Activated naive CD8-positive, alpha-beta T cell treated with anti-CD3 and anti-CD28 coated beads for 36 hours (primary cell): ENCODE data around the gene UBE2E2. TPM values are rescaled to one million over a fixed set of nuclear protein-coding genes. Genes with fewer than 3 reads are reported as not detected.
"Not testable (repeated sequence)": the region's sequence is repeated elsewhere in the genome, so short reads cannot be mapped to it uniquely, and the experiment has no call there.

Experiments used
- DNase-seq: peaks from one replicate; pipeline ENCODE4 v3.0.0; 2021
- H3K27ac Mint-ChIP-seq: one replicate; pipeline ENCODE4 v1.8.0; 2022; ENCODE audit warnings: mild to moderate bottlenecking, moderate library complexity, mixed read lengths
- H3K27me3 Mint-ChIP-seq: one replicate; pipeline ENCODE4 v1.8.0; 2022; ENCODE audit warnings: mild to moderate bottlenecking, mixed read lengths
- H3K36me3 Mint-ChIP-seq: one replicate; pipeline ENCODE4 v1.8.0; 2021; ENCODE audit warnings: mild to moderate bottlenecking, mixed read lengths
- H3K4me1 Mint-ChIP-seq: one replicate; pipeline ENCODE4 v1.8.0; 2021; ENCODE audit warnings: mixed read lengths
- H3K4me3 Mint-ChIP-seq: one replicate; pipeline ENCODE4 v1.8.0; 2022; ENCODE audit warnings: mild to moderate bottlenecking, moderate library complexity, mixed read lengths
- H3K9me3 Mint-ChIP-seq: one replicate; pipeline ENCODE4 v1.8.0; 2022; ENCODE audit warnings: mixed read lengths
- total RNA-seq, 2 experiments: library from RNA; stranded (reverse); gene quantifications; one replicate each; pipeline ENCODE4 v1.2.3, GENCODE V29; 2021

Gene UBE2E2
- total RNA-seq, 2 experiments from 2014 or later = 13.2 to 18.1 TPM

GRCh38 chr3:23611737-23612295 is 408.7 kb downstream of the UBE2E2 start:
- H3K27me3 Mint-ChIP-seq = peaks cover 4% of the 10 kb centered on the region
- H3K9me3 Mint-ChIP-seq = peaks cover 4% of the 10 kb centered on the region
- no peak overlapping the region for H3K4me3 Mint-ChIP-seq
- peaks cover 5% of the 10 kb centered on the region for H3K36me3 Mint-ChIP-seq
- no peak for DNase-seq
- H3K27ac Mint-ChIP-seq = no peak overlapping the region
- peaks cover under 1% of the 10 kb centered on the region for H3K4me1 Mint-ChIP-seq

- DNase-seq = no peak
- H3K27ac Mint-ChIP-seq = no peak overlapping the region
- H3K4me1 Mint-ChIP-seq = peaks cover 5% of the 10 kb centered on the region
- H3K4me3 Mint-ChIP-seq = no peak overlapping the region
- peaks cover 4% of the 10 kb centered on the region for H3K9me3 Mint-ChIP-seq
- peaks cover 4% of the 10 kb centered on the region for H3K27me3 Mint-ChIP-seq
- H3K36me3 Mint-ChIP-seq = peaks cover 8% of the 10 kb centered on the region
These were observed 409.3 kb downstream of the UBE2E2 start for GRCh38 chr3:23612296-23612891.

GRCh38 chr3:23615068-23615467 is 411.9 kb downstream of the UBE2E2 start:
- H3K4me1 Mint-ChIP-seq = peaks cover 7% of the 10 kb centered on the region
- H3K27me3 Mint-ChIP-seq = no peaks in the 10 kb centered on the region
- H3K4me3 Mint-ChIP-seq = no peak overlapping the region
- DNase-seq = no peak
- peaks cover 6% of the 10 kb centered on the region for H3K9me3 Mint-ChIP-seq
- peaks cover 10% of the 10 kb centered on the region for H3K36me3 Mint-ChIP-seq
- no peak overlapping the region for H3K27ac Mint-ChIP-seq

GRCh38 chr3:23618475-23618874 is 415.3 kb downstream of the UBE2E2 start:
- not testable (repeated sequence) for H3K4me1 Mint-ChIP-seq, DNase-seq, H3K4me3 Mint-ChIP-seq, H3K27ac Mint-ChIP-seq, H3K27me3 Mint-ChIP-seq, H3K36me3 Mint-ChIP-seq
- peaks cover 11% of the 10 kb centered on the region for H3K9me3 Mint-ChIP-seq

- H3K27ac Mint-ChIP-seq = no peak overlapping the region
- H3K9me3 Mint-ChIP-seq = peaks cover 13% of the 10 kb centered on the region
- peaks cover 10% of the 10 kb centered on the region for H3K36me3 Mint-ChIP-seq
- no peak overlapping the region for H3K4me3 Mint-ChIP-seq
- DNase-seq = no peak
- no peaks in the 10 kb centered on the region for H3K27me3 Mint-ChIP-seq
- peaks cover 9% of the 10 kb centered on the region for H3K4me1 Mint-ChIP-seq
These were observed 416.8 kb downstream of the UBE2E2 start for GRCh38 chr3:23619705-23620637.

GRCh38 chr3:23620638-23621015 is 417.5 kb downstream of the UBE2E2 start:
- Mint-ChIP-seq H3K9me3 (peaks cover 16% of the 10 kb centered on the region), H3K4me1 (peaks cover 9% of the 10 kb centered on the region), H3K36me3 (peaks cover 10% of the 10 kb centered on the region), H3K4me3 (no peak overlapping the region), H3K27ac (no peak overlapping the region), H3K27me3 (no peaks in the 10 kb centered on the region)
- DNase-seq = no peak

GRCh38 chr3:23623844-23624243 is 420.7 kb downstream of the UBE2E2 start:
- peaks cover 3% of the 10 kb centered on the region for H3K27me3 Mint-ChIP-seq
- H3K27ac Mint-ChIP-seq = no peak overlapping the region
- no peak for DNase-seq
- peaks cover 10% of the 10 kb centered on the region for H3K9me3 Mint-ChIP-seq
- H3K4me1 Mint-ChIP-seq = peaks cover 2% of the 10 kb centered on the region
- no peak overlapping the region for H3K4me3 Mint-ChIP-seq
- H3K36me3 Mint-ChIP-seq = no peaks in the 10 kb centered on the region

GRCh38 chr3:23624305-23624704 is 421.2 kb downstream of the UBE2E2 start:
- peaks cover 2% of the 10 kb centered on the region for H3K4me1 Mint-ChIP-seq
- no peaks in the 10 kb centered on the region for H3K36me3 Mint-ChIP-seq
- H3K4me3 Mint-ChIP-seq = no peak overlapping the region
- H3K27ac Mint-ChIP-seq = no peak overlapping the region
- peaks cover 3% of the 10 kb centered on the region for H3K27me3 Mint-ChIP-seq
- no peak for DNase-seq
- peaks cover 10% of the 10 kb centered on the region for H3K9me3 Mint-ChIP-seq

- H3K4me3 Mint-ChIP-seq = no peak overlapping the region
- no peaks in the 10 kb centered on the region for H3K36me3 Mint-ChIP-seq
- peaks cover 2% of the 10 kb centered on the region for H3K4me1 Mint-ChIP-seq
- H3K27ac Mint-ChIP-seq = no peak overlapping the region
- H3K9me3 Mint-ChIP-seq = peaks cover 10% of the 10 kb centered on the region
- H3K27me3 Mint-ChIP-seq = peaks cover 3% of the 10 kb centered on the region
- no peak for DNase-seq
These were observed 423.3 kb downstream of the UBE2E2 start for GRCh38 chr3:23626442-23626841.

GRCh38 chr3:23629181-23629894 is 426.2 kb downstream of the UBE2E2 start:
- no peak overlapping the region for H3K27ac Mint-ChIP-seq
- H3K27me3 Mint-ChIP-seq = peaks cover 3% of the 10 kb centered on the region
- DNase-seq = no peak
- no peaks in the 10 kb centered on the region for H3K36me3 Mint-ChIP-seq
- peaks cover 5% of the 10 kb centered on the region for H3K9me3 Mint-ChIP-seq
- peaks cover 2% of the 10 kb centered on the region for H3K4me1 Mint-ChIP-seq
- H3K4me3 Mint-ChIP-seq = no peak overlapping the region

GRCh38 chr3:23633261-23633960 is 430.3 kb downstream of the UBE2E2 start:
- H3K4me1 Mint-ChIP-seq = no peaks in the 10 kb centered on the region
- no peaks in the 10 kb centered on the region for H3K36me3 Mint-ChIP-seq
- H3K27ac Mint-ChIP-seq = no peak overlapping the region
- peaks cover 7% of the 10 kb centered on the region for H3K9me3 Mint-ChIP-seq
- H3K27me3 Mint-ChIP-seq = peaks cover 3% of the 10 kb centered on the region
- H3K4me3 Mint-ChIP-seq = no peak overlapping the region
- no peak for DNase-seq

- Mint-ChIP-seq H3K4me1 (no peaks in the 10 kb centered on the region), H3K4me3 (no peak overlapping the region), H3K27ac (no peak overlapping the region), H3K36me3 (no peaks in the 10 kb centered on the region), H3K27me3 (no peaks in the 10 kb centered on the region), H3K9me3 (peaks cover 7% of the 10 kb centered on the region)
- no peak for DNase-seq
These were observed 434.2 kb downstream of the UBE2E2 start for GRCh38 chr3:23637339-23637738.

GRCh38 chr3:23640471-23641146 is 437.5 kb downstream of the UBE2E2 start:
- peaks cover 7% of the 10 kb centered on the region for H3K9me3 Mint-ChIP-seq
- H3K4me3 Mint-ChIP-seq = no peak overlapping the region
- no peaks in the 10 kb centered on the region for H3K27me3 Mint-ChIP-seq
- no peak for DNase-seq
- H3K36me3 Mint-ChIP-seq = no peaks in the 10 kb centered on the region
- no peak overlapping the region for H3K27ac Mint-ChIP-seq
- H3K4me1 Mint-ChIP-seq = no peaks in the 10 kb centered on the region
